Endothelial cell (in vitro differentiated cells): ENCODE results near the gene NEIL3. TPM values are rescaled to one million over a fixed set of nuclear protein-coding genes. Genes with fewer than 3 reads are reported as not detected.

Experiments used
- DNase-seq: peaks from one replicate; pipeline ENCODE4 v3.0.0; 2021; ENCODE audit warnings: low spot score
- H3K27ac Mint-ChIP-seq: one replicate; pipeline ENCODE4 v1.8.0; 2021; ENCODE audit warnings: mixed read lengths, inconsistent platforms; ENCODE audit not compliant: unreplicated experiment
- H3K27me3 Mint-ChIP-seq: one replicate; pipeline ENCODE4 v1.8.0; 2021; ENCODE audit warnings: mild to moderate bottlenecking, moderate library complexity, mixed read lengths, inconsistent platforms; ENCODE audit not compliant: unreplicated experiment
- H3K36me3 Mint-ChIP-seq: one replicate; pipeline ENCODE4 v1.8.0; 2021; ENCODE audit warnings: mild to moderate bottlenecking, low read depth, mixed read lengths, inconsistent platforms; ENCODE audit not compliant: unreplicated experiment
- H3K4me1 Mint-ChIP-seq: one replicate; pipeline ENCODE4 v1.8.0; 2021; ENCODE audit warnings: mild to moderate bottlenecking, mixed read lengths, inconsistent platforms; ENCODE audit not compliant: unreplicated experiment
- H3K4me3 Mint-ChIP-seq: one replicate; pipeline ENCODE4 v1.8.0; 2021; ENCODE audit warnings: mild to moderate bottlenecking, mixed read lengths, inconsistent platforms; ENCODE audit not compliant: unreplicated experiment
- H3K9me3 Mint-ChIP-seq: one replicate; pipeline ENCODE4 v1.8.0; 2021; ENCODE audit warnings: mixed read lengths, inconsistent platforms; ENCODE audit not compliant: unreplicated experiment
- CTCF ChIP-seq: fragments of 200-600 bp; sonication (generic); IDR thresholded peaks from one replicate; pipeline ENCODE4 v1.5.0; 2021; ENCODE audit warnings: antibody characterized with exemption; ENCODE audit not compliant: unreplicated experiment
- total RNA-seq: library from RNA; stranded (reverse); fragmentation: NEBNext Ultra II Directional; extraction: Animal tissue kit (Norgen Biotek cat#: 25700); gene quantifications from one replicate; pipeline ENCODE4 v1.2.1, GENCODE V29; 2021; ENCODE audit not compliant: unreplicated experiment

The NEIL3 gene
- total RNA-seq, 1 donor from 2014 or later, result 1.7 TPM

GRCh38 chr4:177311589-177311988, 1.9 kb downstream of the NEIL3 start:
- Mint-ChIP-seq H3K36me3 (no peaks in the 10 kb centered on the region), H3K27me3 (peaks cover 2% of the 10 kb centered on the region), H3K4me1 (peaks cover 2% of the 10 kb centered on the region), H3K4me3 (no peak overlapping the region), H3K9me3 (no peaks in the 10 kb centered on the region), H3K27ac (no peak overlapping the region)
- no peak for DNase-seq
- TF ChIP-seq CTCF, result no peak

GRCh38 chr4:177313263-177313662, 3.6 kb downstream of the NEIL3 start:
- no peak for DNase-seq
- no peaks in the 10 kb centered on the region for H3K36me3 Mint-ChIP-seq
- peaks cover 2% of the 10 kb centered on the region for H3K27me3 Mint-ChIP-seq
- no peak overlapping the region for H3K27ac Mint-ChIP-seq
- no peak for TF ChIP-seq CTCF
- H3K9me3 Mint-ChIP-seq, result no peaks in the 10 kb centered on the region
- peaks cover 2% of the 10 kb centered on the region for H3K4me1 Mint-ChIP-seq
- no peak overlapping the region for H3K4me3 Mint-ChIP-seq

GRCh38 chr4:177315767-177316464, 6.2 kb downstream of the NEIL3 start:
- Mint-ChIP-seq H3K27me3 (no peaks in the 10 kb centered on the region), H3K4me1 (no peaks in the 10 kb centered on the region), H3K27ac (no peak overlapping the region), H3K4me3 (no peak overlapping the region), H3K9me3 (no peaks in the 10 kb centered on the region), H3K36me3 (no peaks in the 10 kb centered on the region)
- no peak for DNase-seq
- TF ChIP-seq CTCF, result no peak

- Mint-ChIP-seq H3K4me3 (no peak overlapping the region), H3K27ac (no peak overlapping the region), H3K27me3 (no peaks in the 10 kb centered on the region), H3K36me3 (no peaks in the 10 kb centered on the region), H3K4me1 (no peaks in the 10 kb centered on the region), H3K9me3 (no peaks in the 10 kb centered on the region)
- no peak for TF ChIP-seq CTCF
- no peak for DNase-seq
Observed at GRCh38 chr4:177320721-177321120, 11.0 kb downstream of the NEIL3 start.

GRCh38 chr4:177321647-177322046, 12.0 kb downstream of the NEIL3 start:
- Mint-ChIP-seq H3K27me3 (no peaks in the 10 kb centered on the region), H3K27ac (peak overlapping the region; percentile 14), H3K4me3 (no peak overlapping the region), H3K9me3 (no peaks in the 10 kb centered on the region), H3K4me1 (no peaks in the 10 kb centered on the region), H3K36me3 (no peaks in the 10 kb centered on the region)
- no peak for TF ChIP-seq CTCF
- DNase-seq, result no peak
